Left ventricle myocardium inferior (tissue), 1 donor: ENCODE results near the gene ST6GAL2. TPM values are rescaled to one million over a fixed set of nuclear protein-coding genes. Genes with fewer than 3 reads are reported as not detected.

ENCODE experiments used
- DNase-seq: peaks from one replicate; pipeline ENCODE4 v3.0.0-alpha.2; 2020
- H3K27ac ChIP-seq: fragments of 200-600 bp; replicated peaks from 2 replicates; pipeline ENCODE4 v1.8.0; 2021
- H3K27me3 ChIP-seq: fragments of 200-600 bp; 2 replicates; pipeline ENCODE4 v1.8.0; 2021; ENCODE audit warnings: low read depth
- H3K36me3 ChIP-seq: fragments of 200-600 bp; 2 replicates; pipeline ENCODE4 v1.8.0; 2021
- H3K4me1 ChIP-seq: fragments of 200-600 bp; 2 replicates; pipeline ENCODE4 v1.8.0; 2021
- H3K4me3 ChIP-seq: fragments of 200-600 bp; 2 replicates; pipeline ENCODE4 v1.8.0; 2021; ENCODE audit warnings: mild to moderate bottlenecking, moderate library complexity
- H3K9me3 ChIP-seq: fragments of 200-600 bp; replicated peaks from 2 replicates; pipeline ENCODE4 v1.8.0; 2021
- CTCF ChIP-seq: fragments of 200-600 bp; IDR thresholded peaks from 2 replicates; pipeline ENCODE4 v1.8.0; 2021; ENCODE audit warnings: antibody characterized with exemption, mild to moderate bottlenecking, borderline replicate concordance
- intact Hi-C: fragments of 100-400 bp; cut with micrococcal nuclease; formaldehyde crosslinking; loops from one replicate; pipeline ENCODE4 v1.11.0; 2022
- total RNA-seq: library from RNA; stranded (reverse); fragmentation: NEBNext Ultra II Directional; extraction: Animal tissue kit (Norgen Biotek cat#: 25700); gene quantifications from one replicate; pipeline ENCODE4 v1.2.1, GENCODE V29; 2021
- donor health status: DM: no; HTN: yes; CAD: no; lungs with severe emphysema.

ST6GAL2 gene
- total RNA-seq, 1 donor from 2014 or later = 0.41 TPM

GRCh38 chr2:106827158-106827557, 58.8 kb downstream of the ST6GAL2 start:
- Histone ChIP-seq H3K27me3 (no peaks in the 10 kb centered on the region), H3K27ac (no peak overlapping the region), H3K36me3 (no peaks in the 10 kb centered on the region), H3K9me3 (peaks cover 8% of the 10 kb centered on the region), H3K4me1 (no peaks in the 10 kb centered on the region), H3K4me3 (no peak overlapping the region)
- intact Hi-C loops = no loop called here
- DNase-seq = no peak
- no peak for TF ChIP-seq CTCF

DNA sequence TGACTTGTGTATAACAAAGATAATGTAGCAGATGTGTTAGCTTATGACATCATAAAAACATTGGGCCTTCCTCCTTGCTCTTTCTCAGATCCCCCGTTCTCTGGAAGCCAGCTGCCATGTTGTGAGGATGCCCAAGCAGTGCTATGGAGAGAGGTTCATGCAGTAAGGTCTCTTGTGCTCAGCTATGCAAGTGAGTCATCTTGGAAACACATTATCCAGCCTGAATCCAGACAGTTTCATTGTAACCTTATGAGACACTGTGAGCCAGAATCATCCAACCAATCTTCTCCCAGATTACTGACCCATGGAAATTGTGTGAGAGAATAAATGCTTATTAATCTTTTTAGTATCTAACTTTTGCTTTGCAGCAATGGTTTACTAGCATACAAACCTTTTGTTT, 60.8 kb downstream of the ST6GAL2 start:
- no peaks in the 10 kb centered on the region for H3K27me3 ChIP-seq
- intact Hi-C loops = no loop called here

DNA sequence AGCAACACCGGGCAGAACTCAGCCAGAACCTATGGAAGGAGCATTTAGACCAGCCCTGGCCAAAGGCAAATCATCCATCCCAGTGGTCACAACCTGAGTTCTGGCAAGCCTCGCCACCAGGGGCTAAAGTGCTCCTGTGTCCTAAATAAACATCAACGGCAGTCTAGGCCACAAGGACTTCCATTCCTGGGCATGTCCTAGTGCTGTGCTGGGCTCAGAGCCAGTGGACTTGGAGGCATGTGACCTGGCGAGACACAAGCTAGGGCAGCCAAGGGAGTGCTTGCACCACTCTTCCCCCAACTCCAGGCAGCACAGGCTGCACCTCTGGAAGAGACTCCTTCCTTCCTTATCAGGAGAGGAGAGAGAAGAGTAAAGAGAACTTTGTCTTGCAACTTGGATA, 69.0 kb downstream of the ST6GAL2 start:
- Histone ChIP-seq H3K27me3 (no peaks in the 10 kb centered on the region), H3K4me3 (no peak overlapping the region), H3K9me3 (no peaks in the 10 kb centered on the region), H3K27ac (no peak overlapping the region), H3K4me1 (no peaks in the 10 kb centered on the region), H3K36me3 (no peaks in the 10 kb centered on the region)
- TF ChIP-seq CTCF = peak; percentile 18
- peak; percentile 41 for DNase-seq
- intact Hi-C loops = no loop called here

More for the DNA sequence above, 60.8 kb downstream of the ST6GAL2 start:
- no peak overlapping the region for H3K4me3 ChIP-seq
- TF ChIP-seq CTCF = no peak
- H3K9me3 ChIP-seq = peaks cover 8% of the 10 kb centered on the region
- H3K4me1 ChIP-seq = no peaks in the 10 kb centered on the region
- H3K36me3 ChIP-seq = no peaks in the 10 kb centered on the region
- H3K27ac ChIP-seq = no peak overlapping the region
- no peak for DNase-seq

DNA sequence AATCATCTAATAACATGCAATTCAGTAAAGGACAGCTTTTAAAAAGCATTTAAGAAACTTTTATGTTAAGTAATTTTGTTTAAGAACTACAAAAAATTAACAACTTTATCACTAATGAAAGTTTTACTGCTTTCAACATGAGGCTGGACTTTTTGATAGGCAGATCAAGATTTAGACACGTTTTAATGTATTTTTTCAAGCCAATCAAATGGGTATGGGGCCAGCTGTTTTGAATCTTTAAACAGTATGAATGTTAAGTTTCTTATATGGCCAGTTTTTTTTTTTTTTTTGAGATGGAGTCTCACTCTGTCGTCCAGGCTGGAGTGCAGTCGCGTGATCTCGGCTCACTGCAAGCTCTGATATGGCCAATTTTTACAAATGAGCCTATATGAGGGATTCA, 73.1 kb downstream of the ST6GAL2 start:
- intact Hi-C loops = no loop called here
- no peak for DNase-seq
- Histone ChIP-seq H3K27ac (no peak overlapping the region), H3K36me3 (no peaks in the 10 kb centered on the region), H3K4me1 (no peaks in the 10 kb centered on the region), H3K9me3 (no peaks in the 10 kb centered on the region), H3K4me3 (no peak overlapping the region), H3K27me3 (no peaks in the 10 kb centered on the region)
- TF ChIP-seq CTCF = no peak

GRCh38 chr2:106812383-106812782, 73.6 kb downstream of the ST6GAL2 start:
- Histone ChIP-seq H3K27me3 (no peaks in the 10 kb centered on the region), H3K27ac (no peak overlapping the region), H3K9me3 (no peaks in the 10 kb centered on the region), H3K36me3 (no peaks in the 10 kb centered on the region), H3K4me3 (no peak overlapping the region), H3K4me1 (no peaks in the 10 kb centered on the region)
- no peak for TF ChIP-seq CTCF
- no peak for DNase-seq
- intact Hi-C loops = no loop called here

GRCh38 chr2:106805716-106806115, 80.3 kb downstream of the ST6GAL2 start:
- Histone ChIP-seq H3K36me3 (no peaks in the 10 kb centered on the region), H3K4me1 (no peaks in the 10 kb centered on the region), H3K27ac (no peak overlapping the region), H3K27me3 (no peaks in the 10 kb centered on the region), H3K9me3 (no peaks in the 10 kb centered on the region), H3K4me3 (no peak overlapping the region)
- DNase-seq = no peak
- no peak for TF ChIP-seq CTCF
- intact Hi-C loops = no loop called here
